SK-N-DZ (cell line): ENCODE data around the gene SAMD13.

Experiments used
- DNase-seq: peaks from one replicate; pipeline ENCODE4 v3.0.0-alpha.2; 2015; ENCODE audit warnings: low spot score
- small RNA-seq, 2 experiments: library from RNA; depleted of rRNA; stranded (forward); fragments of <200 nt; gene quantifications; one replicate each; pipeline ENCODE3, GENCODE V24; 2014

SAMD13 gene

DNA sequence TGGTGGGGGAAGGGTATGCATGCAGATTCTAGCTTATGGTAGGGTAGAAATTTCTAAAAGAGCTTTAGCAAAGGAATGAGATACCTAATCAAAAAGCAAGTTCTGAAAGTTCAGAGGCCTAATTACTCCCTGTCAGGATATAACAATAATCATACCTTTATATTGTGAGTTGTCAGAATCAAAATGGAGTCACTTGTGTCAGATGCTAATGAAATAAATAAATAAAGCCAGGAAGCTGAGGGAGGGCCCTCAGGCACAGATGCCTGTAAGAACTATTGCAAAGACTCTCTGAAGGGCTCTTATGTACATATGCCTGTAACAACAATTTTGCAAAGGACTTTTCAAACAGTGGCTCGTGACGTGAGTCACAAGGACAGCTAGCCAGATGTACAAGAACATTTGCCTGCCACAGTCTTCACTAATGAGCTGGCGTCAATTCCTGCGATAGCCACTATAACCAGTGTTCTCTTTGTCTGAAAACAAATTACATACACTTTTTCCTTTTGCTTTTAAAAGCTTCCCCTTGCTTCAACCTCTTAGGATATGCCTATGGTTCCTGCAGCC, 69.4 kb downstream of the SAMD13 start:
- DNase-seq = no peak

DNA sequence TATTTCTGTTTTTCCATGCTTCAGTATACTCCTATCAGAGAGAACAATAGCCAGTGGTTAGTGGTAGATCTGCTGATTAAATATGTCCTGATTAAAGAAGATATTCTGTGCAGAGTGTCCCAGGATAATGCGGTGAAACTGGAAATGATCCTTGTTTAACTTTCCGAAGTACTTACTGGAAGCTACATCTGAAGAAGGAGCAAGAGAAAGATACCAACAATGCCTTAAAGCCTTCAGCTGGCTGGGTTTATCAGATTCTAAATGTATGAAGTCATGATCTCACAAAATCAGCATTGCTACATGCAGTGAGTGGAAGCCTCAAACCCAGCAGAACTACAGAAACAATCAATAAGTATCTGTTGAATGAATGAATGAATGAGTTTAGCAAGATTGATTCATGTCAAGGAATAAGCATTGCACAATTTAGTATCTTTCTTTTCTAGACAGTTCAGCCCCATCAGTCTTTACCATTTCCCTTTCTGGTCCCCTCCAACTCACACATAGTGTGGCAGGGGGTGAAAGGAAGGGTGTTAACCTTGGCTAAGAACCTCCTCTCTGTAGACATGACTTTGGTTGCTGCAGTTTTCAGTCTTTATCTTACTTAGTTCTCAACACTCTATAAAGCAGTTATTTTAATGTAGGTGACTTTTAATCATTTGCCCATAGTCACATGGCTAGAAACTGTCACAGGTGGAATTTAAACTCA, 72.1 kb downstream of the SAMD13 start:
- DNase-seq = no peak

DNA sequence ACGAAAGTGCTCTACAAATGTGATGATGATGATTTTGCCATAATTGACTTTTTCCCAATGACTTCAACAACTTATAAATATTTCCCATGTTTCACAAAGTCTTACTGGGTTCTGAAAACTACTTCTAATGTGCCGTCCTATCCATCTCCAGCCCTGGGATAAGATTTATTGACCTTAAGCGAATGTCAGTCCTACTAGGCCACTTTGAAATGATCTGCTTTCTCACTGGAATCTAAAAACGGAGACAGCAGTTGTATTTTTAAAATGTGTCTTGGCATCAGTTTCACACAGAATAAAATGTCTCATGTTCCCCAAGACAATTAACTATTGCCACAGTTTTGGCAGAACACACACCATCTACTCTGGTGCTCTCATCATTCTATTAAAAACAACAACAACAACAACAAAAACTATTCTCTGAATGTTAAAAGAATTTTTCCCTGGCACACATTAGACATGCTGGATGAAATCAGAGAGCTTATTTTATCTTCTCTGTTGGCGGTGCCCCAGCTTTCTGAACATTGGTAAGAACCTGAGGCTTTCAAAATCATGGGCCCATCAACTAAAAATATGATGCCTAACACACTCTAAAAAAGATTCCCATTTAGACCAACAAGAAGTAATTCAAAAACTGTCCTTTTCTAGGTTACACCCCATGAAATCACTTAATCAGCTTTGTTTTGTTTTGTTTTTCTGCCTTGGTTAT, 73.6 kb downstream of the SAMD13 start:
- DNase-seq = no peak

DNA sequence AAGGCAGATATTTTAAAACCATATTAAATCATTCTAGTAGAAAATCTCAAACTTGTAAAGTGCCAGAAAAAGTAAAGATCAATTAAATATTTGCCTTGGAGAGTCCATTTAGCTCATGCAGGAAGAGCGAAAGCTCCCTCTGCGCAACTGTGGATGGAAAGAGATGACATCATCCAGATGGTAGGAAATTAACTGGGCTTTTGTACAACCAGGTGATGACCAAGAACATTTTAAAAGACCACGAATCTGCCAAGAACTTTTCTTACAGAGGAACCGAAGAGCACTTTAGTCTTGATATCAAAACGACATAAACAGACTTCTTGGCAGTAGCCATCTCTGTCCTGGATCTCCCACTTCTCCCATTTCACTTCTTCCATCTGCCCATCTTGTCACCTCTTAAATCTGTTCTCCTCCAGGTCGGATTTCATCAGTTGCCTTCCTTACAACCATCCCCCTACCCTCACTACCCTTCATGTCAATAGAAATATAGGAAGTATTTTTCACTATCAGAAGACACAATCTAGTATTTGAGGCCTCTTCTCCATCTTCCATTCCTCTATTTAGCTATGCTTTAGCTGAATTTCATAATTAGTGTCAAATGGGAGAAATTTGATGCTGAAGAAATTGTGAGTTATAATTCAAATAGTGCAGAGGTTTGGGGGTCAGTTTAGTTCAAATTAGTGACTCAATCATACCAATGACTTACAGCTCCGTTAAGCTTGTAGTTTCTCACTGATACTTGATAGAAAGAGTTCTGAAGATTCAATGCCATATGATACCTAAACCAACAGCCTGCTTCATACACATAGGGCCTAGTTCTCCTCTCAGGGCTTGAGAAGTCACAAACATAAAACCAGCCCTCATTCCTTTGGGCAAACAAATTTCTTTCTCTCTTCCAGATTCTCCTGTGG, 74.7 kb downstream of the SAMD13 start:
- DNase-seq = no peak

DNA sequence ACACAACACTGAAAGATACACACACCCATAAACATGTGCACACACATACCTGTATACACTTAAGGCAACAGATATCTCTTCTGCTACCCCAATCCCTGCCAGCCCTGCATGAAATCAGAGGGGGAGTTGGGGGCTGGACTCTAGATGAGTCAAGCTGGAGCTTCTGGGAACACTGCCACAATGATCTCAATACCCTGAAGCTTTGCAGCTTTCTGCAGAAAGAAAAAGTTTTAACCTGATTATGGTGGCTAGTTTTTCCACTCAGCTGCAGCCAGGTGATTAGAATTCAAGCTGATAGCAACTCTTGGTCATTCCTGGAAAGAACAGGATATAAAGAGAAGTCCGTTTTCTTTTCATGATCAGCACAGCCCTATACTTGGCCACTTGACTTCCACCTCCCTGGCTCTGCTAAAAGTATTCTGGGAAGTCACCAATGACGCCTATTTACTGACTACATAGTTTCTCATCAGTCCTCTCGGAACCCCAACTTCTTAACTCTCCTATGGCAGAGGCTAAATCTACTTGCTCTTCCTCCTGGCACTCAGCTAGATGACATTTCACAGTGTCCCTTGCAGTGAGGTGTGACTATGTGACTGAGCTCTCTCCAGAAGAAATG, 76.1 kb downstream of the SAMD13 start:
- no peak for DNase-seq

DNA sequence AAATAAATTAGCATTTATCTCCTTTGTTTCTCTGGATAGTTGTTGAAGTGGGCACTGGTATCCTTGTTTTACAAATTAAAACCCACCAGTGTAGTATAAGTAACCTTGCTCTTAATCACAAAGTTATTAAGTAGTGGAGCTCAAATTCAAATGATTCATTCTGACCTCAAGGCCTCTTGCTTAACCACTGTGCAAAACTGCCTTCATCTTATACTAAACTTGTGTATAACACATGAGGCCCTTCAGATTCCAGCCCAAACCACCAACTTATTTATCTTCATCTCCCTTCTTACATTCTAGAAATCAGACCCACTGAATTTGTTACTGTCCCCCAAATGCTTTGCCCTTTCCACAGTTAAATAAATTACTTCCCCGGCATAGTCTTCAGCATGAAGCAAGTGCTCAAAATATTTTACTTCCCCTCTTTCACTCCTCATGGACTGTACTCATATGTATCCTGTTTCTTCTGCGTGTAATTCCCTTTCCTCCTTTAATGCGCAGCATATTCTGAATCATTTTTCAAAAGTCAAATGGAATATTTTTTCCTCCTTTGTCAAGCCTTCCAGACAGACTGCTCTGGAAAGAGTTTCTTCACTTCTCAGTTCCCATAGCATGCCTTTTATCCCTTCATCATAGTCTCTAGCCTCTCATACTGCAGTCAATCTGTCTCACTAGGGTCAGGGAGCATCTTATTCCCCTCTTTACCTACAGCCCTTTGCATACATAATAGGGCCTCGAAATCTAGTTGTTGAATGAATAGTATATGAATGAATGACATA, 77.8 kb downstream of the SAMD13 start:
- no peak for DNase-seq

DNA sequence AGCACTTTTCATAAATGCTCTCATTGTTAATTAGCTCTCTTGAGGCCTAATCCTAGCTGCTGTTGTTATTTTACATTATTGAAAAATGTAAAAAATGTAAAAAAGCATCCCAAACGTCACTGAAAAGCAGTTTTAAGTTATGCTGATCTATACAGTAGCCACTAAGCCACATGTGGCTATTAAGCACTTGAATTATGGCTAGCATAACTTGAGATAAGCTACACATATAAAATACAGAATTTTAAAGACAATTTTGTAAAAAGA, 78.3 kb downstream of the SAMD13 start:
- no peak for DNase-seq

DNA sequence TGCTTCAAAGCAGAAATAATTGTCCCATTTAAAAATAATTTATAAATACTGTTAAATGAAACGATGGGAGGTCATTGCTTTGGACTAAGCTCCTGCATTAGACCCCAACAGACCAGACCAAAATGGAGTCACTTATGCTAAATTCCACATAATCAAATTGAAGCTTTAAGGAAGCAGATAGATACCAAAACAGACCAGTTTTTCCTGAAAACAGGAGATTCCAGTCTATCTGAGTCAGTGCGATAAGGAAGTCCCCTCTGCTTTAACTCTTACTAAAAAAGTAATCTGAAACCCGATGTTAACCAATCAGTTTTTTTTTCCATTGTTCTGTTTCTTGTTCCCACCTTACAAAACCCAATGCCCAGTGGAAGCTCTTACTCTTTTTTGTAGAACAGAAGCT, 80.6 kb downstream of the SAMD13 start:
- peak; percentile 5 for DNase-seq

DNA sequence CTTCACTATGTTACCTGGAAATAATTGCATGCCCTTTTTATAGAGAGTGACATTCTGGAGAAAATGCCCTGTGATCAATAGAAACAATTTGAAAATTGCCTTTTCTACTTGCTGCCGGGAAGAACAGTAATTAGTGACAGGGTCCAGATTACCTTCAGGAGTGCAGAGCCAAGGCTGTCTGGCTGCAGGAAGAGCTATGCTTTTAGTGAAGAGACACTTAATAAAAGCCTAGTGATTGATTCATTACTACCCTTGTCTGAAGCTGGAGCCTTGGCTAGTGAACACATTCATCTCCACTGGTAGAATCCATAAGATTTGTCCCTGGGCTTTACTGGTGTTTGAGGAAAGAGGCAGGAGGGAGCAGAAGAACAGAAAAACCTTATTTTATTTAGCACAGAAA, 83.8 kb downstream of the SAMD13 start:
- peak; percentile 32 for DNase-seq

DNA sequence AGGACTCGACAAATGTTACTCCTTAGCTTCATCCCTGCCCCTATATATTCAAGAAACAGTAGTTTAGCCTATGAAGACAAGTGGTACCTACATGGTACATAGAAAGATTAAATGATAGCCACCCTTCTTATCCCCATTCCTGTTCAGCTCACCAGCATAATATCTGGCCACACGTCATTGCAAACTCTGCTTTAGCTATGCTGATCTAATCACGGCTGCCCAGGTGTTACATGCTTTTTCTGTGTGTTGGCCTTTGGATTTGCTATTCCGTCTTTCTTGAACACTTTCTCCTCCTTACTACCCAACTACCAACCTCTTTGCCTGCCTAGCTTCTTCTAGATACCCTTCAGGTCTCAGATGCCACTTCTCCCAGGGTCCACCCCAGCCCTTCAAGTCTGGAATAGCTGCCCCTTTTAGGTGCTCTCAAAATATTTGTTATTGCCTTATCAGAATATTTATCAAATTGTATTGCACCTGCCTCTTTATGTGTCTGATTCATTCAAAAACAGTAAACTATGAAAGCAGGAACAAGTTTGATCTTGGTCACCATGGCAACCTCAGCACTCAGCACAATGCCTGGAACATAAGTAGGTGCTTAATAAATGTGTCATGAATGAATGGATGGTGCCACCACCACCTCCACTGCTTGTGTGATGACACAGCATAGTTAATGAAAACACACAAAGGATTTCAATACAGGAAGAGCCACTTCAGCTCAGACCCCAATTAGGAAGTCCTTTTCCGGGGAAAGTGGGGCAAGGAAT, 85.4 kb downstream of the SAMD13 start:
- no peak for DNase-seq

DNA sequence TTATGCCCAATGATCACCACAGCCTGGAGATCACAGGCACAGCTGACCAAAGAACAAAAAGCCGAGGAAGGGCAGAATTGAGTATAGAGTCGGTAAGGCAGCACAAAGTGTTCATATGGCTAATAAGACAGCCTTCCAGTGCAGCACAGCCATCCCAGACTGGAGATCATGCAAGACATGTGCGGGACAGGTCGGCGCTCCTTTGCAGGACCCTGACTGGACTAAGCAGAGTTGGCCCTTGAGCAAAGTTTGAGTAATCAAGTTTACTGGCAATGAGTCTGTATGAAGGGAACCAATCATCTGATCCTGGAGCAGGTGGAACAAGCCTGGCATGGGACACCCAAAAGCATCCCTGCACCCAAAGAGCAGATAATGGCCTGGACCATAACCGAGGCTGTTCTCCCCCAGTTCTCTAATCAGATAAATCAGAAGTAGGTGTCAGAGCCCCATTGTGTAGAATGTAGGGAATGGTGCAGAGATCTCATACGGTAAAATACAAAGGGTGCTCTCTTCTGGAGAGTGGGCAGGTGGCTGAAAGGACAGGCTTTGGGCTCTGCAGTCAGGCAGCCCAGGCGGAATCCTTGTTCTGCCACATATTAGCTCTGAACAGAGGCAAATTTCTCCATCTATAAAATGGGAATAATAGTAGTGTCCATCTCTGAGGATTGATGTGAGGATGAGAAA, 86.1 kb downstream of the SAMD13 start:
- no peak for DNase-seq

DNA sequence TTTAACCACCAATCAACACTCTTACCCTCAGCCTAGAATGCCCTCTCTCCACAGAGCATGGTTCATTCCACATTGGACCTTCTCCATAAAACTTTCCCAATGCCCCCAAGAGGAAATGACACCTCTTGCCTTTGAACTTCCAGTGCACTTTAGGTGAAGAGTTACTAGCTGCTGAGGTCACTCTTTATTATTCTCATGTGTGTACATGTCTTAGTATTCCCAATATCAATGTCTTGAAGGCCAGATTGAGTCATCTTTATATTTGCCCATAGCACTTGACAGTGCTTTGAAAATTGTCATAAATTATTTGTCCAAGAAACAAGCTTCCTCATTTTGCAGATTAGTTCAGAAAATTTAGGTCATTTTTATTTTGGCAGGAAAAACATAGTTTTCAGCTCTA, 88.7 kb downstream of the SAMD13 start:
- DNase-seq = no peak

DNA sequence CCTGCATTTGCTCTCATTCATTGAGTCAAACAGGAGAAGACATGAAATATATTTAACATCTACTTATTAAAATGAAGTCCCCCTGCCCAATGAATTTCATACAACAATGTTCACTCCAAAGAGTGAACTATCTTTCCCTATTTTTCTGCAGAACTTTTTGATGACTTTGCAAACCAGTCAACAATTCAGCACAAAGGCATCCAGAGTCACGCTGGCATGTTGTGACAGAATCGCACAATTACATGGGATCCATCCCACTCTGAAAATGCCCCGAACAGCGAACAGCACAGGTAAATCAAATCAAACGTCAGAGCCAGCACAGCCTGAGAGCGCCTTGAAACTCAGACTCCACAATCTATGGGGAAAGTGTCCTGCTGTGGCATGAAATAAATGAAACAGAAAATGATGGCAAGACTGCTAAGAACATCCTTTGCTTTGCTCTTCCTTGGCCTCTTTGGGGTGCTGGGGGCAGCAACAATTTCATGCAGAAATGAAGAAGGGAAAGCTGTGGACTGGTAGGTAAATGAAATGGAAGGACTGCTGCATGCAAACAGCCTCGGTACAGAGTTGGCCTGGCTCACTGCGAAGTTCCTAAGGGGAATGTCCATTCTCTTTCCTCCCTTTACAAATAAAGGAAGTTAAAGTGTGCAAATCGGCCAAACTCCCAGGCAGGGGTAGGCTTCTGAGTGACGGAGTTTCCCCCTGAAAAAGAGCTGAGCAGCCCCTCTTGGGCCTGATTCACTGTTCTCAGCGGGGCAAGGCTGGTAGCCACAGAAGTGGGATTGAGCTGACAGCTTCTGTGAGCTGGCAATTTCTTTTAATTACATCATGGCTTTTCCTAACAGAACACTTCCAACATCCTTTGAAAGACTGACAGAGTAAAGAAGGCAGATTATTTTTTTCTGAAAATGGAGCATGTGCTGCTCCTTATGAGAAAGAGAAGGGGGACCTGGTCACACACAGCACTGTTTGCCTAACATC, 97.0 kb downstream of the SAMD13 start, which contains the start of gene DNASE2B:
DNASE2B (plus strand) TSS at position 310 of the 981 bp plus-strand sequence; CDS start at position 391, 81 bp downstream.
- peak; percentile 8 for DNase-seq

Small RNA genes within 50 kb of the gene (small RNA-seq; reads per million reads assigned to genes)
- 0 reads per million in 2 experiments for gene RF00410
